SW480 (cell line): ENCODE results near the gene TMEM52.

Experiments
- DNase-seq: peaks from one replicate; pipeline ENCODE4 v3.0.0-alpha.2; 2016; ENCODE audit warnings: low spot score

Gene TMEM52

DNA sequence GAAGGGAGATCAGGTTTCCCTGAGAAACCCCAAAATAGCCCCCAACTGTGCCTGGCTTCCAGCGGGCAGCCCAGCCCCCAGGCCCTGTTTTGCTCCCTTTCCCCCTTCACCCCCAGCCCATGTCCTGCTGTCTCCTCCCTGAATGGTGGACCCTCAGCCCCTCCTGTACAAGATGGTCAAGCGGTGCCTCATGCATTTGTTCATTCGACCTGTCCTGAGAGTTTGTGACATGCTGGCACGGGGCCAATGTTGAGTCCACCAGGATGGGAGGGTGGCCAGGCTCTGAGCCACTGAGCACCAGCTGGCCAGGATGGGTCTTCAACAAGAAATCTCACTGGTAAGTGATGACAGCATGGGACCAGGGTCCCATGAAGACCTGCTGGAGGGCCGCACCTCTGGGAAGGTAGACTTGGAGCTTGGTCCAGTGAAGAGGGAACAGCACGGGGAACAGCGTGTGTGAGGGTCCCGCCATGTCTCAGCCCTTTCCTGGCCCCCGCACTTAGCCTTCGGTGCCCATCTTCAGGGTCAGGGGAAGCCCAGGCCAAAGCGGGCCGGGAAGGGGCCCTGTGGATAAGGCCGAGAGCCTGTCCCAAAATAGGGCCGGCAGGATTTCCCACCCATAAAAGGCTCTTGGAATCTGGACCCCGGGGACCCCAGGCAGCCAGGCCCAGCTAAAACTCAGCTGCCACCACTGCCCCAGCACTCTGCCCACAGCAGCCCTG, 3.9 kb downstream of the TMEM52 start, which contains the start of gene CALML6:
Gene CALML6 (plus strand): TSS at position 290 of the 722 bp plus-strand sequence. CDS start 21 bp downstream, at position 311.
- no peak for DNase-seq

DNA sequence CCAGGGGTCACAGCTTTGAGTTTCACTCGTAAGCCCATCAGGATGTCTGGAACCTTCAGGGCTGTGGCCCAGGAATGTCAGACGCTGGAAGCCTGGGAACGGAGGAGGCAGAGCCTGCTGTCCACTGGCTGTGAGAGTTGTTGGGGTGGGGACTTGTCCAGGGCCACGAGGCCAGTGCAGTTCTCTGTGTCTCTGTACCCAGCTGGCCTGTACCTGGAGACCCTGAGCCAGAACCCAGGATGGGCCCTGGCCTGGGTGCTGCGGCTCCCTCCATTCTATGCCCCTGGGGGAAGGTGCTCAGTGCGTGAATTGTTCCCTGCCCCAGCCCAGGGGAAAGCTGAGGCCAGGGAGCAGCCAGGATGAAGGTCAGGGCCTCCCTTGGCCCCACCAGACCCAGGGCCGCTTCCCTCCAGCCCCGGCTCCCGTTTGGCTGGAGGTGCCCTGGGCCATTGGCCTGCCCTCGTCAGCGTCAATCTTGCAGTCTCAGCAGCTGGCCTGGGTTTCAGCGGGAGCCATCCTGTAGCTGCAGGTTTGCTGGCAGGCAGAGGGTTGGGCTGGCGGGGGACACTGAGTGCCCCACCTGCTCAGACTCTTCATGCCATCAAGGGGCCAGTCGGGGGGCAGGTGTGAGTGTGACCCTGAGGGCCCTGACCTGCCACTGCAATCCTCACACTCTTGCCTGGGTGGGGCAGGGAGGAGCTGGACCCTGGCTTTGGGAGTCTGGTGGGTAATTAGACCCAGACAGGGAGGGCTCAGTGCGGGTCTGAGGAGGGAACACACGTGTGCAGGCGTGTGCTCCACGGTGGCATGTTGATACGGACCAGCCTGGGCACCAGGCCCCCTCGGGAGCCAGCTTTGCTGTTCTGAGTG, 4.7 kb downstream of the TMEM52 start:
- no peak for DNase-seq

DNA sequence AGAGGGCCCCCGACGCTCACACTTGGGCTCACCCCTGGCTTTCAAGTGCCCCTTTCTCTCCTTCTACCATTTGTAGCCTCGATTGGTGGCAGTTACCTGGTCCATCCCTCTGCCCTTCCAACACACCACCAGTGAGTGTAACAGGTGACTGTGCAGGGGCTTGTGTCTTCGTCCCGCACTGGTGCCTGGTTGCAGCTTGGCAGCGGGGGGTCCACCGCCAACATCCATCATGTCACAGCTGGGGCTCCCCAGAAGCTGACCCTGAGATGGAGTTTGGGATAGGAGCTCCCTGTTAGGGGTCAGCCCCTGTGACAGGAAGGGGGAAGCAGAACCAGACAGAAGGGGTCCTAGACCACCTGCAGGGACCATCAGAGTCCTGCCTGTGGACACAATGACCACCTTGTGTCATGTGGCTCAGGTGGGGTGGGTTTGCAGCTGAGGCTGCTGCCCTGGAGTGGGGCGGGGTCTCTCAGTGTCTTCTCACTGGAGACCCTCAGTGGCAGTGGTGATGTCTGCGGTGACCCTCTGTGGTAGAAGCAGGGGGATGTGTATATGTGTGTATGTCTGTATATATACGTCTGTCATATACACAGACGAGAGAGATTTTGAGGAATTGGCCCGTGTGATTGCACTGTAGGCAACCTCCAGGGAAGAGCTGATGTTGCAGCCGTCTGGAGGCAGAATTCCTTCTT, 7.6 kb downstream of the TMEM52 start:
- no peak for DNase-seq

DNA sequence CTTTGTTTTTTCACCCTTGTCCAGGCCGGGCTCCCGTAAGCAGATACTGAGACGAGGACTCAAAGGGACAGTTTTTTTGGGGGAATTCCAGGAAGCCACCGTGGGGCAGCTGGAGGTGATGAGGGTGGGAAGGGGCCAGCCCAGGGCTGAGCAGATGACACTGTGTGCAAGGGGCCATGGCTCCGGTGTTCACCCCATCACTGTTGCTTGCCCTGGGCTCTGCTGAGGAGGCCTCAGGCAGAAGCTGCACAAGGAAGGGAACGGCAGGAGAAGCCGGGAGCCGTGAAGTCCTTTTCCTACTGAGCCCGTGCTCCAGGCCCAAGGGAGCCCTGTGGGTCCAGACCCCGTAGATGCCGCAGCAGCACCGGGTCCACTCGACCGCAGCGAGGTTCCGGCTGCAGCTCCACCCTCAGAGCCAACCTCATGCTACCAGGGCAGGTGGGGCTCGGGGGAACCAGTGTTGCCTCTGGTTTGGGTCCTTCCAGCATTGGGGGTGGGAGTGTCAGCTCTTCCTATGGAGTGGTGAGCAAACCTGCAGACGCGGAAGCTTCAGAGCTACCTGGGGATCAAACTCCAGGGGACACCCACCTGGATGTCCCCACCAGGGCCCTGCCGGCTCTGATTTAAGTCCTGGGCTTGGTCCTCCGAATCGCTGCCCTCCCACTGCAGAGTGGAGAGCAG, 8.3 kb downstream of the TMEM52 start:
- no peak for DNase-seq

DNA sequence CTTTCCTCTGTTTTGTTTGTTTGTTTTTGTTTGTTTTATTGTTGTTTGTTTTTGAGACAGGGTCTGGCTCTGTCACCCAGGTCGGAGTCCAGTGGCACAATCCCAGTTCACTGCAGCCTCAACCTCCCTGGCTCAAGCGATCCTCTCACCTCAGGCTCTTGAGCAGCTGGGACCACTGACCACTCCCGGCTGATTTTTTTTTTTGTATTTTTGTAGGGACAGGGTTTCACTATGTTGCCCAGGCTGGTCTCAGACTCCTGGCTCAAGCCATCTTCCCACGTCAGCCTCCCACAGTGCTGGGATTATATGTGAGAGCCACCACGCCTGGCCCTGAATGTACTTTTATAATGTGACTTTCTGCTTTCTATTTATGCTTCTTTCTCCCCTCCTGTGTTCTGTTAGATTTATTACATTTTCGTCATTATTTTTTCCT, 9.0 kb downstream of the TMEM52 start:
- DNase-seq = no peak

DNA sequence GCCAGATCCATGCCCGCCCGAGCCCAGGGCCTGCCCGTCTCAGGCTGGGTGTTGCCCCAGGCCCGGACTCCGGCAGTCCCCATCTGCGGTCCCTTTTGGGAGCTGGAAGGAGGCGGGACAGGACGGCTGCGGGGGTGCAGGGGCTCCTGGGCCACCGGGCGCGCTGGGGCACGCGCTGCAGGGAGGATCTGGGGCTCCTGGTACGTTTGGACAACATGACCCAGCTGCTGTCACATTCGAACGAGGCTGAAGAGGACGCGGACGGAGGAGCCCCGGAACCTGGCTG, 10.6 kb downstream of the TMEM52 start:
- DNase-seq = no peak

DNA sequence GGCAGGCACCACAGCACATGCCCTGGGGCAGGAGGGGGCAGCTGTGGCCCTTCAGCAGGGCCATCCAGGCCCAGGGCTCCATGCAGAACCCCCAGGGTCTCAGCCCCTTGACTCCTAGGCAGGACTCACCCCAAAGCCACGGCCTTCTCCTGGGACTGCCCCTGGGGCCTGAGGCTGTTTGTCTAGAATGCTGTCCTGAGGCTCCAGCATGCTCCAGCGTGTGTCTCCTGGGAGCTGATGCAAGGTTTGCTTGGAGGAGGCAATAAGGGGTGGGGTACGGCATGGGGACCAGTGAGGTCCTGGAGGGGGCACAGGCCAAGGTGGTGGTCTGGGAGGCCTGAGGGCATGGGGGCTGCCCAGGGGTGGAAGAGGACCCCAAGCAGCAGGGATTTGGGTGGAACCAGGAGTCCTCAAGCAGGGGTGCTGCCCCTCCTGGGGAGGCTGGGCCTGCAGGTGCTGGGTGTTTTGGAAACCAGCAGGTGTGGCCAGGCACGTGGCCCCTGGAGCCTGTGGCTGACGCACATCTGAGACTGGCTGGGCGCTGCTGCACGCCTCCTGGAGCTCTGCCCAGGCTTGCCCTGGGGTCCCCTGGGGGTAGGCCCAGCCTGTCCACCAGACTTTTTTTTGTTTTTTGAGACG, 11.9 kb downstream of the TMEM52 start:
- peak; percentile 64 for DNase-seq

DNA sequence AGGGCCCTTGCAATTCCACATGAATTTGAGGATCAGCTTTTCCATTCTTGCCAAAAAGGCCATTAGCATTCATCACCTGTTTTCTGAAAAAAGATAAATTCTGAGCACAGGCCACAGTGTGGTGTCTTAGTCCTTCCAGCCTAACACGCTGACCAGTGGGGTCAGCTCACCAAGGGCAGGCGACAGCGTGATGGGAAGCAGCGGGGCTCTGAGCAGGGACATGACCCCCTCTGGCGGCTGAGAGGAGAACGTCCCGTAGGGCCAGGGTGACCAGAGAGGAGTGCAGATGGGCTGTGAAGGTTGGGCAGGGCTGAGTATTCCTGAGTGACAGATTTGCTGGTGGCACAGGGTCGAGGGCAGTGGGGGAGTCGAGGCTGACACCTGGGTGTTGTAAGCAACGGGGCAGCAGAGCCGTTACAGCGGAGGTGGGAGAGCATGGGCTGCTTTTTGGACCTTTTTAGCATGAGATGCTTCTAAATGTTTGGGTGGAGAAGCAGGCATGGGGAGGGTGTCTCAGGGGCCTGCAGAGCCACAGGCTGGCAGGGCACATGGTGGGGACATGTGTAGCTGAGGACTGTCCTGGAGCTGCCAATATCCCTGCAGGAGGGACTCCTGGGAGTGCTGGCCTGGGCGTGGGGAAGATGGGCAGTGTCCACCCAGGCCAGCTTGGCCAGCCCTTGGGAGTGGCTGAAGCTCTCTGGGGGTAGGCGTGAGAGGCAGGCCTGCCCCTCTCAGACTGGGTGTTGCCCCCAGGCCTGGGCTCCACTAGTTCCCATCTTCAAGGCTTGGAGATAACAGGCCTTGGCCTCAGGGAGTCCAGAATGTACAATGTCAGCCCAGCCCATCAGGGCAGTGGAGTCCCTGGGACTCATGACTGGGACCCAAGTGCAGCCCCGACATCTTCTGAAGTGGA, 12.6 kb downstream of the TMEM52 start:
- DNase-seq = peak; percentile 88

DNA sequence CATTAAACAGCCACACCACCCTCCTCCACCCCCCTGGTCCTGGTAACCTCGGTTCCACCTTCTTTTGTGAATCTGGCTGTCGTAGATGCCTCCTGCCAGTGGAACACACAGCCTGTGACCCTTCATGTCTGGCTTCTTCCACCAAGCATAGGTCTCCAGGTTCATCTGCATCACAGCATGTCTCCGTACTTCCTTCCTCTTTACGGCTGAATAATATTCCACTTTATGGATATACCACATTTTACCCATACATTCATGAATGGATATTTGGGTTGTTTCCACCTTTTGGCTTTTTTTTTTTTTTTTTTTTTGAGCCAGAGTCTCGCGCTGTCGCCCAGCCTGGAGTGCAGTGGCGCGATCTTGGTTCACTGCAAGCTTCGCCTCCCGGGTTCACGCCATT, 15.9 kb downstream of the TMEM52 start:
- no peak for DNase-seq

DNA sequence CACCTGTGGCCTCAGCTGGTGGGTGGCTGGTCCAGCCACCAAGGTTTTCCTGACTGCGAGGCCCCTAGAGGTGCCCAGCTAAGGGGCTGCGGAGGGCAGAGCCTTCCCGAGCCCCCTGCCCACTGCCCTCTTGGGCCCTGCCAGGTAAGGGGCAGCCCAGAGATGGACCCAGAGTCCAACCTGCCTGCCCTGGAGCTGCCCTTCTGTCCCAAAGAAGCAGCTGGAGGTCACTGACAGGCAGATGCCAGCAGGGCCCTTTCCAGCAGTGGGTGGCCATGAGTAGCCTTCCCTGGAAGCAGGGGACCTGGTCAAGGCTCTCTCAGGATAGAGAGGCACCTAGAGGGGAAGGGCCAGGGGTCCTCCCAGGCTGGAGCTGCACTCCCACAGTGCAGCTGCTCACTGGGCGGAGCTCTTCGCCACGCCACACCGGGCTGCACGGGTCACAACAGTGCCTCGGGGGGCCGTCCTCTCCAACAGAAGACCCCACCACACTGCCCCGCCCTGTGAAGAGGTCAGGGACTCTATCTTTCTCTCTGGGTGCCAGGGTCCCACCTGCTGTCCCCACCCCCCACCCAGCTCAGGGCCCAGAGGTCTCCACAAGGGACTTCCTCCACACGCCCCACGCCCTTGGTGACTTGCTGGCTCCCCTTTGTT, 17.3 kb downstream of the TMEM52 start:
- DNase-seq = no peak

DNA sequence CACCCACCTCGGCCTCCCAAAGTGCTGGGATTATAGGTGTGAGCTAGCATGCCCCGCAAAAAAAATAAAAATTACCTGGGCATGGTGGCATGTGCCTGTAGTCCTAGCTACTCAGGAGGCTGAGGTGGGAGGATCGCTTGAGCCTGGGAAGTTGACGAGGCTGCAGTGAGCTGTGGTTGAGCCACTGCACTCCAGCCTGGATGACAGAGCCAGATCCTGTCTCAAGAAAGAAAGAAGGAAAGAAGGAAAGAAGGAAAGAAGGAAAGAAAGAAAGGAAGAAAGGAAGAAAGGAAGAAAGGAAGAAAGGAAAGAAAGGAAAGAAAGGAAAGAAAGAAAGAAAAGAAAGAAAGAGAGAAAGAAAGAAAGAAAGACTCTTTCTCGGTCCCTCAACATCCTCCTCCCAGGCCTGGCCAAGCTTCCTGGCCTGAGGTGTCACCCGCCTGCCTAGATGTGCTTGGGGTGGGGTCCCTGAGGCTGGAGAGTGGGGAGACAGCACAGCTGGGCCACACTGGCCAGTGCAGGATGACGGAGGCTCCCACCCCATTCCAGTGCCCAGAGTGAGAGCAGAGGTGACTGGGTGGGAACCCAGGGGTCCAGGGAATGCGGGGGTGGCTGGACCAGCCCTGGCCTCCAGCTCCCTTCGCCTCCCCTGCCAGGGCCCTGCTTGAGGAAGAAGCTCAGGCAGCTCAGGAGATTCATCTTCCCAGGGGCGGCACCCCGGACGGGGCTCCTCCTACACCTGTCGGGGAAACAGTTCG, 18.0 kb downstream of the TMEM52 start:
- no peak for DNase-seq

DNA sequence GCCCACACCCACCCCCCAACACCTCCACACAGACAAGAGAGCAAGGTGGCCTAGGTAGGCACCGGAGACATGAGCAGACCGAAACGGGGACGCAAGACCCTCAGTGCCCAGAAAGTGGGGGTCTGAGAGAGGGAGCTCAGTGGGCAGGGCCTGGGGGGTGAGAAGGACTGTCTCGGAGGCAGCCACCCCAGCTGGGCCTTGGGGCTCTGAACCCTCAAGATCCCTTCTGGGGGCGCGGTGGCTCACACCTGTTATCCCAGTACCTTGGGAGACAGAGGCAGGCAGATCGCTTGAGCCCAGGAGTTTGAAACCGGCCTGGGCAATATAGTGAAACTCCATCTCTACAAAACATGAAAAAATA, 19.1 kb downstream of the TMEM52 start:
- DNase-seq = no peak

DNA sequence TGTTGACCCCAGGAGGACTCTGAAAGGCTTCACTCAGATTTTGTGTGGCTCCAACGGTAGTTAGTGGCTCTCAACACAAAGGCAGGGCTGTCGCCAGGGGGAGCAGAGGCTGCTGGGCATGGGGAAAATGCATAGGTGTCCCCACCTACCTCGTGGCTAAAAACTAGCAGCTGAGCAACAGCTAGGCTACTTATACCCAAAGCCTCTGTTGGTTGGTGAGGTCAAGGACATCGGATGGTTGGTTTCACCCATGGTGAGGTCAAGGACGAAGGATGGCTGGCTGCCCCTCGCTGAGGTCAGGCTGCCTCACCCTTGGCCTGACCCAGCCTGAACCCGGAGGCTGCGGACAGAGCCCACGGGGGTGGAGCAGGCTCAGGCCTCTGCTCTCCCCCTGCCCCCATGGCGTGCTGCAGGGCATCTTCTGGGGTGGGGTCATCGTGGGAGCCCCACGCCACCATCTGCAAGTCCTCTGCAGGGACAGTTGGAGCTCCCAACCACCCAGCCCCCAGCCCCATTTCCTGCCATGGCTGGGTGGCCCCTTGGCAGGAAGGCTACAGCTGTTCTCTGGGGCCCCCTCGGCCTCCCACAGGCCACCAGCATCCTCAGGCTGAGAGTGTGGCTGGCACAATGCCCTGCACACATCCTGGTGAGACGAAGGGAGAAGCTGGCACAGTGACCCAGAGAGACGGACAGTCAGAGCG, 19.7 kb downstream of the TMEM52 start:
- DNase-seq = no peak

DNA sequence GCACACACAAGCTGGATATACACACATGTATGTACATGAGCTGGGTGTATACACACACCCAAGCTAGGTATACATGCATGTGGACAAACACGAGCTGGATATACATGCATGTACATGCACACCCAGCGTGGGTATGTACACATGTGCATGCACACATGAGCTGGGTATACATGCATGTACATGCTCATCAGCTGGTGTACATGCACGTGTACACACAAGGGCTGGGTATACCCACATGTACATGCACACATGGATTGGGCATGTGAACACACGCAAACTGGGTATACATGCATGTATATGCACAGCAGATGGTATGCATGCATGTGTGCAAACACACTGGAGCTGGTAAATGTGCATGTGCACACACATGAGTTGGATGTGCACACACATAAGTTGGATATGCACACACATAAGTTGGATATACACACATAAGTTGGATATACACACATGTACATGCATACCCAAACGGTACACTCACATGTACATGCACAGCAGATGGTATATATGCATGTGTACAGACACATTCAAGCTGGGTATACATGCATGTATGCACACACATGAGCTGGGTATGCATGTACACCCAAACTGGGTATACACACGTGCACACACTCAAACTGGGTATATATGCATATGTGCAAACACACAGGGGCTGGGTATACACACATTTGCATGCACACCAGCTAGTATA, 20.7 kb downstream of the TMEM52 start:
- no peak for DNase-seq

DNA sequence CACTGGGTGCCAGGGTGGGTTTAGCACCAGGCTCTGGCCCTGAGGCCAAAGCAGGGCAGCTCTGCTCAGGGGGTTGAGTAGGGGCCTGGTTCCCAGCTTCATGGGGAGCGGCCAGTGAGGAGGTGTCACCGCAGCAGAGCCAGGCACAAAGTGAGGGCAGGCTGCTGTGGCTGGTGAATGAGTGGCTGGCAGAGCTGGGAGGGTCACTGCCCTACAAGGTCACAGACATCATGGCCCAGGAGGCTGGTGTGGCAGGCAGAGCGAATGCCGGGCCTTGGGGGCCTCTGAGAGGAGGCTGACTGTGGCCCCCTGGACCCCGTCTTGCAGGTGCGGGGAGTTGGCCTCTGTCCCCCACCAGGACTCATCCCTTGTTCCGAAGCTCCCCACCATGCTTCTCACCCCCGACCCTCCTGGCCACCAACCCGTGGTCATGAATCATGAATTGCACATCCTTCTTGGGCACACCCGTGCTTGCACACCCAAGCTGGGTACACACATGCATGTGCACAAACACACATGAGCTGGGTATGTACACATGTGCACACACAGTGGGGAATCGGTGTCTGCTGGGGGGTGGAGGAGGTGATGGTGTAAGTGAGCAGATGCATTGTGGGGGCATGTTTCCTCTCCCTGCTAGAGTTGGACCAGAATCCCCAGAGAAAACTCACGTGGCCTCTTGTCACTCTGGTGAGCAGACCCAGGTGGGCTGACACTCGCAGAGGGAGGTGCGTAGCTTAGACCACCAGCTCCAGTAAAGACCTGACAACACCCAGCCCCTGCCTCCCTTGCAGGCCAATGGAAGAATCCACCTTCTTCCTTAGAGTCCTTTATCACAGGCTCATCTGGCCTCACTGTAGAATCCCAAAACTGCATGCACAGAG, 23.4 kb downstream of the TMEM52 start:
- DNase-seq = no peak

DNA sequence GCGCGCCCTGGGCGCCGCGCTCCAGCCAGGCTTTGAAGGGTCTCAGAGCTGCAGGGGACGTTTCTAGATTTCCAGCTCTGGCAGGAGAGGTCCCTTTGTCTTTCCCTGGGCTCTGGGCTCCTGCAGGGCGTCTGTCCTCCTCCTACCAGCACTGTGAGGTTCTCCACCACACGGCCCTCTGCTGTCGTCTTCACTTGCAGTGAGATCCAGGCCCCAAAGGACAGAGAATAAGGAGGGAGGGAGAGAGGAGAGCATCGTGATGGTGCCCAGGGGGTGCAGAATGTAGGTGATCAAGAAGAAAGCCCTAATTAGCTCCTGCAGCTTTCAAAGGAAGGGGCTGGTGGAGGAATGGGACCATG, 24.0 kb downstream of the TMEM52 start:
- no peak for DNase-seq

DNA sequence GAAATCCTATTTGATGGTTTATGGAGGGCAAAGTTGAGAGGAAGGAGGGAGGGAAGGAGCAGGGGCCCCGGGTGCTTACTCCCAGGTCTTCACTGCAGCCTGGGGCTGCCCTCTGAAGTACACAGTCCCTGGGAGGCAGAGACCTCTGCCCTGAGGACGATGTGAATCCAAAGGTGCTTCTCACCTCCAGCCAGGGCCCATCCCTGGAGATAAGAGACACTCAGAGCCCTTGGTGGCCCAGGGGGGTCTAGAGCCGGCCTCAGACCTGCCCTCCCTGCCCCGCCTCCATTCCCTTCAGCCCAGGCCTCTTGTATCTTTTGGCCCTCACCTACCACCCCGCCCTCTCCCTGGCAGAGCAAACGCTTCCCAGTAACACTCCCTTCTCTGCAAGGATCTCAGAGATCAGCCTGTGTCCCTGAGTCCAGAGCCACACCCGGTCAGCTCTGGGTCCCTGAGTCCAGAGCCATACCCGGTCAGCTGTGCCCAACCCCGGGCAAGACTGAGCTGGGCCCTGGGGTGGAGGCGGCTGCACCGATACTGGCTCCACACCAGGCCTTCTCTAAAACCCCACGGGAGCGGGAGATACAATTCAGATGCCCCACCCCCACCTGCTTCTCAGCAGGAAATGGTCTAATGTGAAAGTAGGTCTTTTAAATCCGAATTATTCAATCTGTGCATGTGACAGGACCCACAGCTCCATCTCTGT, 24.6 kb downstream of the TMEM52 start:
- DNase-seq = no peak
